ENCODE results near the gene MOB3C. TPM values are rescaled to one million over a fixed set of nuclear protein-coding genes. Genes with fewer than 3 reads are reported as not detected.

The MOB3C gene
- total and polyA plus RNA-seq, 2 donors (not counting 1 experiment from before 2014, with no cell fraction given): 9.1 to 14.9 TPM

GRCh38 chr1:46575300-46575699 lies 41.3 kb downstream of the MOB3C start:
- DNase-seq (ENCODE audit: low read depth in 2 of 2): no peak
- Histone ChIP-seq H3K36me3 (ENCODE audit: control insufficient read depth, insufficient read depth, low read length) (peaks cover 2% of the 10 kb centered on the region), H3K27me3 (ENCODE audit: control insufficient read depth, insufficient read depth, low read length) (no peaks in the 10 kb centered on the region), H4K20me1 (ENCODE audit: control insufficient read depth, extremely low read depth, insufficient read depth, low read length) (no peaks in the 10 kb centered on the region), H3K9me3 (ENCODE audit: control insufficient read depth, insufficient read depth, low read depth, low read length) (no peaks in the 10 kb centered on the region), H3K4me1 (ENCODE audit: control insufficient read depth, extremely low read depth, insufficient read depth, low read length) (no peaks in the 10 kb centered on the region), H3K4me3 (replicated peaks in 1 of 4; ENCODE audit: control extremely low read depth in 1 of 4, insufficient read depth in 1 of 4, low read depth in 3 of 4, low read length in 4 of 4) (no peak overlapping the region), H3K9ac (ENCODE audit: insufficient read depth, low read length) (no peak overlapping the region), H3K79me2 (ENCODE audit: control insufficient read depth, insufficient read depth, low read length) (no peaks in the 10 kb centered on the region), H2AFZ (ENCODE audit: low read length) (no peak overlapping the region), H3K4me2 (ENCODE audit: extremely low read depth, insufficient read depth, low read length) (no peak overlapping the region), H3K27ac (ENCODE audit: insufficient read depth, low read length) (no peak overlapping the region)
- TF ChIP-seq EZH2 (IDR thresholded peaks at IDR 0.05; ENCODE audit: low read length, missing control alignments) (no peak), CTCF (conservative IDR thresholded peaks at IDR 0.05 in 1 of 2, IDR thresholded peaks at IDR 0.05 in 1 of 2; ENCODE audit: low read depth in 1 of 2, low read length in 2 of 2) (no peak)

DNA sequence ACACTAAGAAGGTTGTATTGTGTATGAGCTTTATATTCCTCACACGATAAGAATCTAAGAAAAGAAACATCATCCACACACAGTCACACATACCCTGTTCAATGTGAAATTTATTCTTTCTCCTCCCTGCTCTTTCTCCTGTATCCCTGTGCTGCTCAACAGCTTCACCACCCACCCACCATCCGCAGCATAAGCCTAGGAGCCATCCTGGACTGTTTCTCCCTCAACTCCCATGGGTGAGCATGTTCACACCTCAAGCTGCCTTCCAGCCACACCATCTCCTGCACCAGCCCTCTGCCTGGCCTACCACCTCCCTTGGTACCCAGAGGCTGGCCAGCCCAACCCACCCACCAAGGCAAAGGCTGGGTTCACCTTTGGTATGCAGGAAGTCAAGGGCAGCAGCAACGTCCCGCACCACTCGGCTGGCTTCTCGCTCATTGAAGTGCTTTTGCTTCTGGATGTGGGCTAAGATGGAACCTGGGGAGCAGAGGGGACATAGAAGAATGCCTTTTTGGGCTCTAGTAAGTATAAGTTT lies 44.9 kb downstream of the MOB3C start:
- no peak overlapping the region for H3K4me2 ChIP-seq (ENCODE audit: extremely low read depth, insufficient read depth, low read length)
- no peaks in the 10 kb centered on the region for H4K20me1 ChIP-seq (ENCODE audit: control insufficient read depth, extremely low read depth, insufficient read depth, low read length)
- no peaks in the 10 kb centered on the region for H3K79me2 ChIP-seq (ENCODE audit: control insufficient read depth, insufficient read depth, low read length)
- H3K27me3 ChIP-seq (ENCODE audit: control insufficient read depth, insufficient read depth, low read length): no peaks in the 10 kb centered on the region
- H3K9me3 ChIP-seq (ENCODE audit: control insufficient read depth, insufficient read depth, low read depth, low read length): no peaks in the 10 kb centered on the region
- no peak for DNase-seq (ENCODE audit: low read depth in 2 of 2)
- H3K9ac ChIP-seq (ENCODE audit: insufficient read depth, low read length): no peak overlapping the region
- no peak overlapping the region for H3K4me3 ChIP-seq (replicated peaks in 1 of 4; ENCODE audit: control extremely low read depth in 1 of 4, insufficient read depth in 1 of 4, low read depth in 3 of 4, low read length in 4 of 4)
- TF ChIP-seq CTCF (conservative IDR thresholded peaks at IDR 0.05 in 1 of 2, IDR thresholded peaks at IDR 0.05 in 1 of 2; ENCODE audit: low read depth in 1 of 2, low read length in 2 of 2) (no peak), EZH2 (IDR thresholded peaks at IDR 0.05; ENCODE audit: low read length, missing control alignments) (no peak)
- peaks cover 4% of the 10 kb centered on the region for H3K36me3 ChIP-seq (ENCODE audit: control insufficient read depth, insufficient read depth, low read length)
- H3K4me1 ChIP-seq (ENCODE audit: control insufficient read depth, extremely low read depth, insufficient read depth, low read length): no peaks in the 10 kb centered on the region
- no peak overlapping the region for H3K27ac ChIP-seq (ENCODE audit: insufficient read depth, low read length)
- no peak overlapping the region for H2AFZ ChIP-seq (ENCODE audit: low read length)

- H3K36me3 ChIP-seq (ENCODE audit: control insufficient read depth, insufficient read depth, low read length): peaks cover 2% of the 10 kb centered on the region
- H2AFZ ChIP-seq (ENCODE audit: low read length): no peak overlapping the region
- H3K79me2 ChIP-seq (ENCODE audit: control insufficient read depth, insufficient read depth, low read length): no peaks in the 10 kb centered on the region
- TF ChIP-seq CTCF (conservative IDR thresholded peaks at IDR 0.05 in 1 of 2, IDR thresholded peaks at IDR 0.05 in 1 of 2; ENCODE audit: low read depth in 1 of 2, low read length in 2 of 2) (no peak), EZH2 (IDR thresholded peaks at IDR 0.05; ENCODE audit: low read length, missing control alignments) (no peak)
- no peaks in the 10 kb centered on the region for H3K9me3 ChIP-seq (ENCODE audit: control insufficient read depth, insufficient read depth, low read depth, low read length)
- no peak overlapping the region for H3K27ac ChIP-seq (ENCODE audit: insufficient read depth, low read length)
- no peak overlapping the region for H3K4me3 ChIP-seq (replicated peaks in 1 of 4; ENCODE audit: control extremely low read depth in 1 of 4, insufficient read depth in 1 of 4, low read depth in 3 of 4, low read length in 4 of 4)
- no peaks in the 10 kb centered on the region for H4K20me1 ChIP-seq (ENCODE audit: control insufficient read depth, extremely low read depth, insufficient read depth, low read length)
- no peaks in the 10 kb centered on the region for H3K4me1 ChIP-seq (ENCODE audit: control insufficient read depth, extremely low read depth, insufficient read depth, low read length)
- H3K27me3 ChIP-seq (ENCODE audit: control insufficient read depth, insufficient read depth, low read length): no peaks in the 10 kb centered on the region
- no peak overlapping the region for H3K4me2 ChIP-seq (ENCODE audit: extremely low read depth, insufficient read depth, low read length)
- no peak overlapping the region for H3K9ac ChIP-seq (ENCODE audit: insufficient read depth, low read length)
- DNase-seq (ENCODE audit: low read depth in 2 of 2): peak; percentile 37 to 72
Measured at GRCh38 chr1:46569884-46570725, 46.5 kb downstream of the MOB3C start.

All from fibroblast of lung (primary cell).